GM10847 (cell line): ENCODE results near the gene DNAL1.
A peak's percentile ranks its signal among the peaks of the same experiment; 100 is the strongest.

Experiments used
- POLR2A ChIP-seq: IDR thresholded peaks from 2 replicates; pipeline ENCODE4 v1.6.1; 2011; ENCODE audit not compliant: insufficient read length; ENCODE audit errors: extremely low read depth

DNAL1 gene

DNA sequence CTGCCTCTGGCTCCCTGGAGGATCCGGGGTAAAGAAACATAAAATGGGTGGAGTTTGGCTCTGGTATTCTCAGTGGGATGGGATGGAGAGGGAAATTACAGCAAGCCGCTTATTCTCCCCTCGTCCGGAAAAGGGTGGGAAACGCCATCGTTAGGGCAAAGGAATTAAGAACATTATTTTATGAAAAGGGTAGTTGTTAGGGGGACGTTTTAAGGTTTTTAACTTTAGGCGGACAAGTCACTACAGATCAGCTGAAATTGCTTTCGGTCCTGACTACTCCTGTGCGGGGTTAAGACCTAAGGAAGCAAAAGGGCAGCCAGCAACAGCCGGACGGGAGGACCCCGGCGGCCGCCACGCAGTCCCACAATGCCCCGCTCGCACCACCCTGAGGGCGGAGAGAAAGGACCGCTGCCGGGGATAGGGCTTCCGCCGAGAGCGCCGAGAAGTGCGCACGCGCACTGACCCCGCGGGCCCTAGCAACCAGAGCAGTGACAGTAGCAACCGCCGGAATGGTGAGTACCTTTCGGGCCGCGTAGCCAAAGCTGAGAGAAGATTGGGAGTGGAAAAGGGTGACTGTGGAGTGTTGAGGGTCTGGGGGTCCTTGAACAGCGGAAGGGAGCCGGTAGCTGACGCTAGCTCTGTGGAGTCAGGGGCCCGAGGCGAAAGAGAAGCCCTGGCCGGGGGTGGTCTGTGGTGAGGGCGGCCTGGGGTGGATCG is at the start of gene DNAL1:
DNAL1 (plus strand) TSS at position 456 of the 717 bp plus-strand sequence; CDS start at position 510, 54 bp downstream.
- TF ChIP-seq POLR2A, result peak; percentile 88

GRCh38 chr14:73599499-73599898 is 45.3 kb upstream of the DNAL1 start:
- no peak for TF ChIP-seq POLR2A

DNA sequence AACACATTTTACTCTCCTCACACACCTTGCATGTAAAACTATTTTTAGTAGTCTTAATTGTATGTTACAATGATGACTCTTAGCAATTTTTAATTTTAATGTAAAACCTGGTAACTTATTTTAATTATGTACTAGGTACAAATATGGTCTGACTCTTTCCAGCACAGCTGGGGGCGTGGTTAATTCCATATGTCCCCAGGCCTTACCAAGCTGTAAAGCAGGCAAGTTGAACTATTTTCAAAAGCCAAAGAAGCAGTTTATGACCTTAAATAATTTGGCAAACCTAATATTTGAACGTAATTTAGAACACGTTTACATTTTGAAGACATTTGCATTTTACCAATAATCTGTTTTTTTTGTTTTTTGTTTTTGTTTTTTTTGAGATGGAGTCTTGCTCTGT is 41.8 kb upstream of the DNAL1 start:
- TF ChIP-seq POLR2A, result no peak

- no peak for TF ChIP-seq POLR2A
Observed at GRCh38 chr14:73606271-73606670, 38.5 kb upstream of the DNAL1 start.

GRCh38 chr14:73607241-73607640 is 37.5 kb upstream of the DNAL1 start:
- TF ChIP-seq POLR2A, result no peak

DNA sequence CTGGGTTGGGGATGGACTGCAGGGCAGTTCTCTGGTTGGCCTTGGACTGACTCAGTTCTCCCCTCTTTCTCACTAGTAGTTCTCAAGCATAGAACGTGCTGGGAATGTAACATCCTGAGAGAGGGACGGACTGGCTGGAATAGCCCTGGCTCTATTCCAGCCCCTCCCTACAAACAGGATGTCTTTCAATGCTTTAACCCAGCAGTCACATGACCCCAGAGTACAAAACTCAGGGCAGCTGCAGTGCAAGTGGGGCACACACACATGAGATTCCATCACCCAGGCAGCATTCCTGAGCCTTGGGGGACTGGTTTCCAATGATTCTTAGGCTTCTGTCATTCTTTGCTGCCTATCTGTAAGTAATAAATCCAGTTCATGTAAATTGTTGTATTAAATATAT is 34.1 kb upstream of the DNAL1 start:
- TF ChIP-seq POLR2A, result no peak

- no peak for TF ChIP-seq POLR2A
Observed at GRCh38 chr14:73612339-73613045, 32.3 kb upstream of the DNAL1 start, which contains the start of gene ACOT6. Gene ACOT6, plus strand, starts transcription at chr14:73612517. Its CDS starts 55 bp downstream, at chr14:73612572.

GRCh38 chr14:73613046-73613383 is 31.8 kb upstream of the DNAL1 start:
- TF ChIP-seq POLR2A, result no peak

- no peak for TF ChIP-seq POLR2A
Observed at GRCh38 chr14:73613419-73613963, 31.3 kb upstream of the DNAL1 start.

DNA sequence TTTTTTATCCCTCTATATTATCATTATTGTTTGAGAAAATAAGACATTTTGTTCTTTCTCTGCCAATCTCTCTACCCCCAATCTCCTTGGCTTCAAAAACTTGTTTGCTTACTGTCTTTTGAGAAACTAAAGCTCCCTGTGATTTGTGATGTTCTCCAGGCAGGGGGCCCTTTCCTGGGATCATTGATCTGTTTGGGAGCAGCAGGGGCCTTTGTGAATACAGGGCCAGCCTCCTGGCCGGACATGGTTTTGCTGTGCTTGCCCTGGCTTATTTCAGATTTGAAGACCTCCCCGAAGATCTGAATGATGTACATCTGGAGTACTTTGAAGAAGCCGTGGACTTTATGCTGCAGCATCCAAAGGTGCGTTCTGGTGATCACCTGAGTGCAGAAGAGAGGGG is 28.0 kb upstream of the DNAL1 start:
- TF ChIP-seq POLR2A, result no peak

GRCh38 chr14:73619524-73619923 is 25.3 kb upstream of the DNAL1 start:
- no peak for TF ChIP-seq POLR2A

DNA sequence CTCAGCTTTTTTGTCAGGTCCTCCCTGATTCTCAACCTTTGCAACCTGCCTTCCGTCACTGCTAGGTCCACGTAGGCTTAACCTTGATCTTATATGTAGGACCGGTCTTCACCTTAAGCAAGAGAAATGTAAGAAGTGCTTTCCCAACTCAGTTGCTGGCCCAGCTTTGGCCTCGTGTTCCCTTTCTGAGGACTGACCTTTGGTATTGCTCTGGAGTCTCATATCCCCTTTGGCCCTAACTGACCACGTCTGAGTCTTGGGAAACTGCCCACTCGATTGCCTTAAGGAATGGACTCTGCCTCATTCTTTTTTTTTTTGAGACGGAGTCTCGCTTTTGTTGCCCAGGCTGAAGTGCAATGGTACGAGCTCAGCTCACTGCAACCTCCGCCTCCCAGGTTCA is 24.5 kb upstream of the DNAL1 start:
- no peak for TF ChIP-seq POLR2A

DNA sequence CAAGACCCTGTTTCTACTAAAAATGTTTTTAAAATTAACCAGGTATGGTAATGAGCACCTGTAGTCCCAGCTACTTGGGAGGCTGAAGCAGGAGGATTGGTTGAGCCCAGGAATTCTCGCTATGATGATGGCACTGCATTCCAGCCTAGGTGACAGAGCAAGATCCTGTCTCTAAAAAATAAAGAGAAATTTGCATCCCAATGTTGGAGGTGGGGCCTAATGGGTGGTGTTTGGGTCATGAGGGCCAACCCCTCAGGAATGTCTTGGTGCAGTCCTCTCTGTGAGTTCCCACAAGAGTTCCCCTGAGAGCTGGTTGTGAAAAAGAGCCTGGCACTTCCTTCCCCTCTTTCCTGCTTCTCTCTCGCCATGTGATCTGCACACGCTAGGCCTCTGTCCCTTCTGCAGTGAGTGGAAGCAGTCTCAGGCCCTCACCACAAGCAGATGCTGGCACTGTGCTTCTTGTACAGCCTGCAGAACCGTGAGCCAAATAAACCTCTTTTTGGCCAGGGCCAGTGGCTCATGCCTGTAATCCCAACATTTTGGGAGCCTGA is 21.2 kb upstream of the DNAL1 start:
- TF ChIP-seq POLR2A, result no peak

GRCh38 chr14:73625706-73626105 is 19.1 kb upstream of the DNAL1 start:
- no peak for TF ChIP-seq POLR2A

- no peak for TF ChIP-seq POLR2A
Observed at GRCh38 chr14:73627151-73627558, 17.6 kb upstream of the DNAL1 start.

DNA sequence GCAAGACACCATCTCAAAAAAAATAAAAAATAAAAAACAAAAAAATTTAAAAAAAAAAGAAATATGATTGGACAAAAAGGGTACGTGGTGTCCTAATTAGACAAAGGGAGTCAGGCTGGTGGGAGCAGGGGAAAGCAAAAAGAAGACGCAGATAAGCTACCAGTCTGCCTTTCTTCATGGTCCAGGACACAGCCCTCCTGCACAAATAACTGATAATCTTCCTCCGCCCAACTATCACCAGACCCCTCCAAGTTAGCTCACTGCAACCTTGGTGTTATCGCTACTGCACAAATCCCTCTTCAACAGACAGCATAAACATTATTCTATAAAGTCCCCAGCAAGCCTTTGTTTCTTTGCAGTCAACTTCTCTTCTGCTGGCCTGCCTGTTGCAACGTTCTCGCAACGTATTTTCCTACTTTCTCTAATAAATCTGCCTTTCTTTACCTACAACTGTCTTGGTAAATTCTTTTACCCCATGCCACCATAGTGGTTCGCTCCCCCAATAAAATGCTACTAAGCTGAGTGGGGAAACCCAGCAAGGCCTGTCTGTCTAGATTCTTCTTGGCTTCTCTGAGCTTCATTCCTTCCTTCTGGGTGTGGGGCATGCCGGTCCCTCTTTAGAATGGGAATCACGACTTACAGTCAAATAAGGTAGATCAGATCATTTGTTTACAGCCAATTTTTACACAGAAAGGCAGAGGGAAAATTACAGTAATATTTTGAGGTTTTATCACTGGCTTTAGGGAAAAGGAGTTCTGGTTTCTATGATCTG is 14.6 kb upstream of the DNAL1 start:
- no peak for TF ChIP-seq POLR2A
